Activated CD4-positive, CD25-positive, alpha-beta regulatory T cell (primary cell): Measurements from ENCODE around the gene RNF11.

ENCODE experiments used
- DNase-seq, 4 experiments: peaks; one replicate each; lab custom pipeline; 2025; lab: John Stamatoyannopoulos, UW

The RNF11 gene

GRCh38 chr1:51313961-51314777 lies 78.1 kb downstream of the RNF11 start:
- DNase-seq, result no peak

GRCh38 chr1:51314974-51315373 lies 78.9 kb downstream of the RNF11 start:
- DNase-seq, result no peak

- no peak for DNase-seq
Observed at GRCh38 chr1:51316113-51316845, 80.2 kb downstream of the RNF11 start.

- no peak for DNase-seq
Observed at GRCh38 chr1:51316846-51317120, 80.7 kb downstream of the RNF11 start.

GRCh38 chr1:51317798-51318197 lies 81.7 kb downstream of the RNF11 start:
- no peak for DNase-seq

GRCh38 chr1:51320967-51321923 lies 85.2 kb downstream of the RNF11 start:
- no peak for DNase-seq

- DNase-seq, result no peak
Observed at GRCh38 chr1:51321924-51322280, 85.8 kb downstream of the RNF11 start.

- DNase-seq, result no peak
Observed at GRCh38 chr1:51322417-51323101, 86.5 kb downstream of the RNF11 start.
